AG10803 (cell line): Measurements from ENCODE around the gene ATAD5.

ENCODE experiments used
- DNase-seq: peaks from one replicate; pipeline ENCODE4 v3.0.0; 2010; ENCODE audit warnings: low read depth
- H3K4me3 ChIP-seq: 2 replicates; pipeline ENCODE4 v1.5.1; 2011; ENCODE audit warnings: mild to moderate bottlenecking, low read length, control low read depth
- TF ChIP-seq, protein P1 (sequence below): conservative IDR thresholded peaks from 2 replicates; pipeline ENCODE4 v1.5.1; 2011; ENCODE audit warnings: mild to moderate bottlenecking, low read length, control low read depth, inconsistent platforms

Gene ATAD5

GRCh38 chr17:30854146-30854545, 22.4 kb downstream of the ATAD5 start:
- H3K4me3 ChIP-seq, result no peak overlapping the region
- no peak for DNase-seq
- TF ChIP-seq, protein P1, sequence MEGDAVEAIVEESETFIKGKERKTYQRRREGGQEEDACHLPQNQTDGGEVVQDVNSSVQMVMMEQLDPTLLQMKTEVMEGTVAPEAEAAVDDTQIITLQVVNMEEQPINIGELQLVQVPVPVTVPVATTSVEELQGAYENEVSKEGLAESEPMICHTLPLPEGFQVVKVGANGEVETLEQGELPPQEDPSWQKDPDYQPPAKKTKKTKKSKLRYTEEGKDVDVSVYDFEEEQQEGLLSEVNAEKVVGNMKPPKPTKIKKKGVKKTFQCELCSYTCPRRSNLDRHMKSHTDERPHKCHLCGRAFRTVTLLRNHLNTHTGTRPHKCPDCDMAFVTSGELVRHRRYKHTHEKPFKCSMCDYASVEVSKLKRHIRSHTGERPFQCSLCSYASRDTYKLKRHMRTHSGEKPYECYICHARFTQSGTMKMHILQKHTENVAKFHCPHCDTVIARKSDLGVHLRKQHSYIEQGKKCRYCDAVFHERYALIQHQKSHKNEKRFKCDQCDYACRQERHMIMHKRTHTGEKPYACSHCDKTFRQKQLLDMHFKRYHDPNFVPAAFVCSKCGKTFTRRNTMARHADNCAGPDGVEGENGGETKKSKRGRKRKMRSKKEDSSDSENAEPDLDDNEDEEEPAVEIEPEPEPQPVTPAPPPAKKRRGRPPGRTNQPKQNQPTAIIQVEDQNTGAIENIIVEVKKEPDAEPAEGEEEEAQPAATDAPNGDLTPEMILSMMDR, result no peak

DNA sequence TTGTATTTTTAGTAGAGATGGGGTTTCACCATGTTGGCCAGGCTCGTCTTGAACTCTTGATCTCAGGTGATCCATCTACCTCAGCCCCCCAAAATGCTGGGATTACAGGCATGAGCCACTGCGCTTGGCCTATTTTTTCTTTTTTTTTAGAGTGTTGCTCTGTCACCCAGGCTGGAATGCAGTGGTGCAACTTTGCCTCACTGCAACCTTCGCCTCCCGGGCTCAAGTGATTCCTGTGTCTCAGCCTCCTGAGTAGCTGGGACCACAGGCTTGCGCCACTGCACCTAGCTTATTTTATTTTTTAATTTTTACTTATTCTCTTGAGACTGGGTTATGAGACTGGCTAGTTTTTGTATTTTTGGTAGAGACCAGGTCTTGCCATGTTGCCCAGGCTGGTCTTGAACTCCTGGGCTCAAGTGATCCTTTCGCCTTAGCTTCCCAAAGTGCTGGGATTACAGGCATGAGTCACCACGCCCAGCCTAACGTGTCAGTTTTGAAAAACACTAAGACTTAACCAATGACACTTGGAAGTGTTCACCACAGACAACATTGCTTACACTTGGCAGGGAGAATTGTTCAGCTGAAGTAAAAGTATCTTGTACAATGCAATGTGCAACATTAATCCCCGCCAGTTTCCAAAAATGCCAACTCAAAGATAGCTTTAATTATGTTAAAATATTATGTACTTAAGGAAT, 26.9 kb downstream of the ATAD5 start:
- no peak overlapping the region for H3K4me3 ChIP-seq
- DNase-seq, result peak; percentile 46
- TF ChIP-seq, protein P1, result no peak

DNA sequence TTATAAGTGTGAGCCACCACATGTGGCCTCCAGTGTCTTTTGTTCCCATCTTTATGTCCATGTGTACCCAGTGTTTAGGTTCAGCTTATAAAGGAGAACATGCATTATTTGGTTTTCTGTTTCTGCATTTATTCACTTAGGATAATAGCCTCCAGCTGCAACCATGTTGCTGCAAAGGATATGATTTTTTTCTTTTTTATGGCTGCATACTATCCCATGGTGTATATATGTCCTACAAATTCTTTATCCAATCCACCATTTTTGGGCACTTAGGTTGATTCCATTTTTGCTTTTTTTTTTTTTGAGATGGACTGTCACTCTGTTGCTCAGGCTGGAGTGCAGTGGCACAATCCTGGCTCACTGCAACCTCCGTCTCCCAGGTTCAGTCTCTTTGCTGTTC, 32.9 kb downstream of the ATAD5 start:
- H3K4me3 ChIP-seq, result no peak overlapping the region
- no peak for DNase-seq
- TF ChIP-seq, protein P1, result no peak

DNA sequence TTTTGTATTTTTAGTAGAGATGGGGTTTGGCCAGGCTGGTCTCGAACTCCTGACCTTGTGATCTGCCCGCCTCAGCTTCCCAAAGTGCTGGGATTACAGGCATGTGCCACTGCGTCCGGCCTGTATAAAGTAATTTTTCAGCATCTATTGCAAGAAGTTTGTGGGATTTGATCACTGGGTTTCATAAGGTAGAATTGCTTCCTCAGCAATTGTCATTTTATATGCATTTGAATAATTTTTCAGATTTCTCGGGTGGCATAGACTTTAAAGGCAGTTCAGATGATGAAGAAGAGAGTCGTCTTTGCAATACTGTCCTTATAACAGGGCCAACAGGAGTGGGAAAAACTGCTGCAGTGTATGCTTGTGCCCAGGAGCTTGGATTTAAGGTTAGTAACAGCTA, 37.2 kb downstream of the ATAD5 start:
- TF ChIP-seq, protein P1, result no peak
- no peak overlapping the region for H3K4me3 ChIP-seq
- DNase-seq, result no peak

- no peak for DNase-seq
- TF ChIP-seq, protein P1, result no peak
- H3K4me3 ChIP-seq, result no peak overlapping the region
Observed at GRCh38 chr17:30886187-30886586, 54.4 kb downstream of the ATAD5 start.

DNA sequence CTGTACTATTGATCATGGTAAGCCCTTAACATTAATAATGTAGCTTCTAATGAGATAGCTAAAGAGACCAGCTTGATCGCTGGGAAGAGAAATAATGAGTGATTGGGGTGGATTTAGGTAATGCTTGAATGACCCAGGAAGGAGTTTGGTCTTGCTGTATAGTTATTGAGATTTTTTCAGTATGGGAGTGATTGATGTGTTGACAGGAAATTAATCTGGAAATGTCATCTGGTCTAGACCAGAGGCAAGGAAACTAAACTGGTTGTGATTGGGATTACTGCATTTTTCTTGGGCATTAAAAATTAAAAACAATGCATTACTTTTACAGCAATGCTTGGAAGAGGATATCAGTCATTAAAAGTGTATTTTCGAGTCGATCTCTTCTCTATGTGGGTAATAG, 62.5 kb downstream of the ATAD5 start:
- no peak overlapping the region for H3K4me3 ChIP-seq
- TF ChIP-seq, protein P1, result no peak
- no peak for DNase-seq

GRCh38 chr17:30897311-30897710, 65.5 kb downstream of the ATAD5 start:
- no peak for DNase-seq
- TF ChIP-seq, protein P1, result no peak
- no peak overlapping the region for H3K4me3 ChIP-seq
